Activated T-helper 2 cell treated with anti-CD3 and anti-CD28 coated beads, Interferon-gamma antibody, Interleukin-2, Interleukin-4, amounts not matched to agents 10 μg/mL and 5 μg/mL and 100 μg/mL, durations not matched to agents 14 hours and 24 hours and 36 hours (primary cell): Measurements from ENCODE around the gene PPP2R2D. TPM values are rescaled to one million over a fixed set of nuclear protein-coding genes. Genes with fewer than 3 reads are reported as not detected.
"Not testable (repeated sequence)": the region's sequence is repeated elsewhere in the genome, so short reads cannot be mapped to it uniquely, and the experiment has no call there.

Source experiments
- DNase-seq: peaks from one replicate; pipeline ENCODE4 v3.0.0; 2021; ENCODE audit warnings: low spot score
- H3K27ac Mint-ChIP-seq: one replicate; pipeline ENCODE4 v1.8.0; 2021; ENCODE audit warnings: mixed read lengths
- H3K27me3 Mint-ChIP-seq: one replicate; pipeline ENCODE4 v1.8.0; 2021; ENCODE audit warnings: low read depth, mixed read lengths
- H3K36me3 Mint-ChIP-seq: one replicate; pipeline ENCODE4 v1.8.0; 2021; ENCODE audit warnings: low read depth, mixed read lengths
- H3K4me1 Mint-ChIP-seq: one replicate; pipeline ENCODE4 v1.8.0; 2021; ENCODE audit warnings: low read depth, mixed read lengths
- H3K4me3 Mint-ChIP-seq: one replicate; pipeline ENCODE4 v1.8.0; 2021; ENCODE audit warnings: low read depth, mild to moderate bottlenecking, moderate library complexity, mixed read lengths
- H3K9me3 Mint-ChIP-seq: one replicate; pipeline ENCODE4 v1.8.0; 2021; ENCODE audit warnings: mixed read lengths
- intact Hi-C: fragments of 100-400 bp; cut with micrococcal nuclease; formaldehyde crosslinking; loops from one replicate; pipeline ENCODE4 v1.15.1; 2023
- total RNA-seq: library from RNA; stranded (reverse); gene quantifications from 2 replicates; pipeline ENCODE4 v1.2.3, GENCODE V29; 2022

PPP2R2D gene
- total RNA-seq, 1 donor from 2014 or later: 32.0 TPM

DNA sequence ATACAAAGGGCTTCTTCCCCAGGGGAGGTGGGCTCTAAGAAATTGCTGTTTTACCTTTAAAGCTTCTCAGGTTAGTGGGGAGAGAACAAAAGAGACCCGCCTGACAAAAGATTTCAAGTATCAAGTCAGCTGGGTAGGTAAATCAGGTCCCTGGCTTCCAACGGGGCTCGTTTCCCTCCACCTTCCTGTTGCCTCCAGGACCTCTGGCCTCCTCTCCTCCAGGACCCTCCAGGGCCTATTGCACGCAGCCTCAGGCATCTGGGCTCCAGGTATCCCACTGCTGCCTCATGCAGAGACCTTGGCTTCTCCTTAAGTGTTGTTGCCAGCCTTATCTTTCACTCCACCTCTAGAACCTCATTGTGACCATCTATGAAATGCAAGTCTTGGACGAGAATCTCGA, 78.0 kb downstream of the PPP2R2D start:
- Mint-ChIP-seq H3K4me3 (peak overlapping the region; percentile 83), H3K4me1 (peaks cover 66% of the 10 kb centered on the region), H3K27me3 (peaks cover 8% of the 10 kb centered on the region), H3K36me3 (peaks cover 63% of the 10 kb centered on the region), H3K9me3 (no peaks in the 10 kb centered on the region), H3K27ac (peak overlapping the region; percentile 28)
- DNase-seq: no peak
- intact Hi-C loops: no loop called here

DNA sequence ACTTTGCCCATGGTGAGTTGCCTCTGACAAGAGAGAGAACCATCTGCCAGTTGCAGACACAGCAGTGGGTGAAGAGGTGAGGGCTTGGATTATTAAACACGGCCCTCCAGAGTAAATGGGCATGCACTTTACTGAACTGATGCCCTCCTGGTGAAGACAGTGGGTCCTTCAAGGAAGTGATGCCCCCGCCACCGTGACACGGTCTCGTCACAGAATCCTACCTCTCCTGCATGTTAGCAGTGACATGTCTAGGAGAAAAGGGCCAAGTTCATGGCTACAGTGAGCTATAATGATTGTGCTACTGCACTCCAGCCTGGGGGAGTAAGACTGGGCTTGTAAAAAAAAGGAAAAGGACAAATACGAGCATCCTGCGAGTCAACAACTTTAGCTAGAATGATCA, 78.5 kb downstream of the PPP2R2D start:
- H3K36me3 Mint-ChIP-seq: peaks cover 60% of the 10 kb centered on the region
- peaks cover 8% of the 10 kb centered on the region for H3K27me3 Mint-ChIP-seq
- H3K4me1 Mint-ChIP-seq: peaks cover 62% of the 10 kb centered on the region
- intact Hi-C loops: no loop called here
- H3K4me3 Mint-ChIP-seq: peak overlapping the region; percentile 83
- H3K27ac Mint-ChIP-seq: peak overlapping the region; percentile 61
- H3K9me3 Mint-ChIP-seq: no peaks in the 10 kb centered on the region
- no peak for DNase-seq

DNA sequence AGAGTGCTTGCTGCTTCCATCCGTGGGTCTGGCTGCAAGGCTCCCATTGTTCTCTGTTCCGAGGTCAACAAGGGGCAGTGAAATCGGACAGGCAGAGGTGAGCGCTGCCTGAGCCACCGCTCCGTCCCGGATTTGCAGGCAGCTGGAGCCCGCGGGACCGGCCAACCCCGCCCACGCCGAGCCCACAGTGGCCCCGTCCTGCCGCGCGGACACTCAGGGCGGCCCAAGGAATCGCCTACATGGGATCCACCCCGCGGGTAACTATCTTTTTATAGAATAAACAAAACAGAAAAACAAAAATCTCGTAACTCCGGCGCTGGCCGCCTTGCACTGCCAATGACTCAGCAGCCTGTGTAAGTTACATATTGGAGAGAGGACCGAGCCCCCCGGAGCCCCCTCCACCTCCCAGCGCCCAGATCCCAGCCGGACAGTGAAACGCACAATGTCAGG, 79.0 kb downstream of the PPP2R2D start:
- Mint-ChIP-seq H3K4me1 (peaks cover 57% of the 10 kb centered on the region), H3K36me3 (peaks cover 61% of the 10 kb centered on the region), H3K9me3 (no peaks in the 10 kb centered on the region), H3K4me3 (peak overlapping the region; percentile 83), H3K27me3 (peaks cover 8% of the 10 kb centered on the region), H3K27ac (peak overlapping the region; percentile 61)
- DNase-seq: no peak
- intact Hi-C loops: no loop called here

DNA sequence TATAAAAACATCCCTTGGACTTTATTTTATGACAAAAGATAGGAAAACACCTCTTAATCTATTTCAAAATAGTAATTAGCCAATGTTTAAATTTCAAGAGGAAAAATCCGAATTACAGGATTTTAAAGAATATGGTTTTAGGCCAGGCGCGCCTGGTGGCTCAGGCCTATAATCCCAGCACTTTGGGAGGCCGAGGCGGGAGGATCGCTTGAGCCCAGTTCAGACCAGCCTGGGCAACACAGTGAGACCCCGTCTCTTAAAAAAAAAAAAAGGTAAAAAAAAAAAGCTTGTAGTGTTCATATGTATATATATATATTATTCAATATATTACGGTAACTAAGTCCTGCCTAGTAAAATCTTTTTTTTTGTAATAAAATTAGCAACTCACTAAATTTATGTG, 79.5 kb downstream of the PPP2R2D start:
- H3K27ac Mint-ChIP-seq: peak overlapping the region; percentile 42

DNA sequence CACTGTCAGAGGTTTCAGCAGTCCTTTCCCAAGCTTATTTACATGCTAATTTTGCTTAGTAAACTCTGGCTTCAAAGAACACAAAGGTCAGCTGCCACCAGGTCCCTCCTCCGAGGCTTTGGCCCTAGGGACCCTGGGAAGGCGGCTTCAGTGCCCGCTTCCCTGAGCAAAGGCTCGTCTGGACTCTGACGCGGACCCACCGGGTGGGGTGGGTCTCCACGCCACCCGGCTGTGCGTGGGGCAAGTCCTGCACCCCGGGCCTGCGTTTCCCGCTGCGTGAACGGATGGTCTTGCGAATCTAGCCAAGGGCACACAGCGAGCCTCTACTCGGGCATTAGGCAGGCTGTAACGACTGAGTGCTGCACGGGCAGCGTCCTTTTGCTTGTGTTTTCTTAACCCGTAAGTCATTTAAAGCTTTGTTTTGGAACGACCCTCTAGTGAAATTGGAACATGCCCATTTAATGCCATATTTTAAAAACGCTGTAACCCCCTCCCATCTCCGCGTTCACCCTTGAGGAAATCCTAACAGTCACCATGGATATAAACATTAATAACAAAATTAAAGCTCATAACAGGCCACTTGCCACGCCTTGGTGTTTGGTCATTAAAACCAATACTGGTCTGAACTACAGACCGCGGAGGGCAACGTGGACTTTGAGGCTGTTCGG, 80.1 kb downstream of the PPP2R2D start:
- Mint-ChIP-seq H3K4me1 (peaks cover 47% of the 10 kb centered on the region), H3K36me3 (peaks cover 55% of the 10 kb centered on the region), H3K27me3 (peaks cover 10% of the 10 kb centered on the region), H3K4me3 (peak overlapping the region; percentile 90), H3K9me3 (peaks cover 2% of the 10 kb centered on the region), H3K27ac (peak overlapping the region; percentile 49)
- intact Hi-C loops: loop anchor here (1.0 kb wide), 1 partner anchor 9 kb away; no protein-coding TSS in a partner anchor
- no peak for DNase-seq

More for the DNA sequence above, 79.5 kb downstream of the PPP2R2D start:
- intact Hi-C loops: no loop called here
- Mint-ChIP-seq H3K9me3 (no peaks in the 10 kb centered on the region), H3K36me3 (peaks cover 58% of the 10 kb centered on the region), H3K4me3 (peak overlapping the region; percentile 90), H3K27me3 (peaks cover 8% of the 10 kb centered on the region), H3K4me1 (peaks cover 52% of the 10 kb centered on the region)
- DNase-seq: no peak

DNA sequence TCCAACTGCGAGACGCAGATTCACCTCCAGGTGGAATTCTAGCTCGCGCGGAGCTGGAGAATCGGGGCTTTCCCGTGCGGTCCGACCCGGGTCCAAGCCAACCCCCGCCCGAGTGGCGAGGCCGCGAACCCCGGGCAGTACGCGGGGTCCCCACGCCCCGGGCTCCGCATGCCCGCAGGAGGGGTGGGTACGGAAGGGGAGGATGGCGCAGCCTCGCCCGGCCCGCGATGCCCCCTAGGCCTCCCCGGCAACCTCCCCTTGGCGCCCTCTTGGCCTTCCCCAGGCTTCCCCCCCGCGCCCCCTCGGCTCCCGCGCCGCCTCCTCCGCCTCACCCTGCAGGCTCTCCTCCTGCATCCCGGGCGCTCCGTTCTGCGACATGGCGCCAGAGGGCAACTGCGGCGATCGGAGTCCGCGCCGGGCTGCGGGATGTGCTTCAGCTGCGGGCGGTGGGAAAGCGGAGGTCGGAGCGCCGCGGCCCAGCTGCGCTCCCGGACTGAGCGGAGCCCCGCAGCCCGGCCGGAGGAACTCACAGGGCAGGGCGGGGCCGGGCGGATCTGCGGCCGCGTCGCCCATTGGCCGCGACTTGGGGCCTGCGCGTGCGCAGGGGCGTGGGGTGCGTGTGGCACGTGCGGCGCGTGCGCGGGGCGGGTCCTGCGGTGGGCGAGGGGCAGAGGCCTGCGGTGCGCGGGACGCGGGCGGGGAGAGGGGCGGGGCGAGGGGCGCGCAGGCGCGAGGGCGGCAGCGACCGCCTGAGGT, 80.8 kb downstream of the PPP2R2D start, which contains the start of gene BNIP3:
Gene BNIP3, minus strand, starts transcription at position 495 of the 756 bp plus-strand sequence. Its CDS starts 117 bp downstream, at position 378.
- intact Hi-C loops: loop anchor here (1.0 kb wide), 2 partner anchors 9 to 81 kb away; no protein-coding TSS in a partner anchor
- Mint-ChIP-seq H3K27me3 (peaks cover 12% of the 10 kb centered on the region), H3K27ac (peak within 1 kb of the TSS; percentile 49), H3K4me1 (peaks cover 40% of the 10 kb centered on the region), H3K9me3 (peaks cover 4% of the 10 kb centered on the region), H3K36me3 (peaks cover 50% of the 10 kb centered on the region), H3K4me3 (peak within 1 kb of the TSS; percentile 90)
- DNase-seq: peak; percentile 90

DNA sequence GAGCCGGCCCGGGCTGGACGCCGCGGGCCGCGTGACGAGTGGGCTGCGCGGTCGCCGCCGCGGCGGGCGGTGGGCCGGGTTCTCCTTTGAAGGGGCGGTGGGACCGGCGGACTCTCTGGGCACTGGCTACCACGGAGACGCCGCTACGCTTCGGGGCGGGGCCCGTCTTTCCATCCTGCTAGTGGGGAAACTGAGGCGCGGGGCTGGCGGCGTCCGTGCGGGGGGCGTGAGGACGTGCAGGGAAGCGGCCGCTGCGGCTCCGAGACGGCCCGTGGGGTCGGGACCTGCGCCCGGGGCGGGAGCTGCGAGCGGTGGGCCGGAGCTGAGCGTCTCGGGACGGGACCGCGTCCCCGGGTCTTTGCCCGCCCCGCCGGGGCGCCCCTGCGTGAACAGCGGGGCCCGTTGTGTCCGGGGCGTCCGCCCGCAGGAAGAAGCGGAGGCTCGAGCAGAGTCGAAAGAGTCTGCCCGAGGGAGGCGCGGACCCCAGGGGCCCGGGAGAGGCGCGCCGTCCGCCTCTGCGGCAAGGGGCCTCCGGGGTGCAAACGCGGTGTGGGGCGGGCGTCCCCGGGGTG, 81.5 kb downstream of the PPP2R2D start:
- Mint-ChIP-seq H3K27ac (no peak overlapping the region), H3K27me3 (peaks cover 12% of the 10 kb centered on the region), H3K4me3 (peak overlapping the region; percentile 72), H3K9me3 (peaks cover 4% of the 10 kb centered on the region), H3K4me1 (peaks cover 33% of the 10 kb centered on the region), H3K36me3 (peaks cover 45% of the 10 kb centered on the region)
- DNase-seq: no peak
- intact Hi-C loops: loop anchor here (1.0 kb wide), 1 partner anchor 82 kb away; no protein-coding TSS in a partner anchor

DNA sequence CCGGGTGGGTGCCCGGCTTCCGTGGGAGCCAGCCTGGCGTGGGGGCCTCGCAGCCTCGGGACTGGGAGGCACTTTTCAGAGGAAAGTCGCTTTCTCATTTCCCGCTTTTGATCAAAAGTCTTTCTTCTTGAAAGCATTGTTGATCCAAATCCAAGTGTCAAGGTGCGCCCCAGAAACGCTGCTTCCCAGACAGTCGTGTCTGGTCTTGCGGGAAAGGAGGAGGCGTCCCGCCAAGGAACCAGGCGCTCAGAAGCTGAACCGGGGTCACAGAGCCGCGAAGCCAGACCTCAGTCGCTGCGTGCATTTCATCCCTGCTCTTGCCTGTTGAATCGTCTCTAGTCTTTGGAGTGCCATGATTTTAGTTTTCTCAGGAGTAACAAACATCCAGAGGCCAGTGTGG, 82.0 kb downstream of the PPP2R2D start:
- no peak overlapping the region for H3K27ac Mint-ChIP-seq
- H3K4me3 Mint-ChIP-seq: peak overlapping the region; percentile 71
- peaks cover 28% of the 10 kb centered on the region for H3K4me1 Mint-ChIP-seq
- no peak for DNase-seq
- H3K27me3 Mint-ChIP-seq: peaks cover 12% of the 10 kb centered on the region
- intact Hi-C loops: loop anchor here (1.0 kb wide), 1 partner anchor 82 kb away; no protein-coding TSS in a partner anchor
- H3K36me3 Mint-ChIP-seq: peaks cover 39% of the 10 kb centered on the region
- H3K9me3 Mint-ChIP-seq: peaks cover 4% of the 10 kb centered on the region

DNA sequence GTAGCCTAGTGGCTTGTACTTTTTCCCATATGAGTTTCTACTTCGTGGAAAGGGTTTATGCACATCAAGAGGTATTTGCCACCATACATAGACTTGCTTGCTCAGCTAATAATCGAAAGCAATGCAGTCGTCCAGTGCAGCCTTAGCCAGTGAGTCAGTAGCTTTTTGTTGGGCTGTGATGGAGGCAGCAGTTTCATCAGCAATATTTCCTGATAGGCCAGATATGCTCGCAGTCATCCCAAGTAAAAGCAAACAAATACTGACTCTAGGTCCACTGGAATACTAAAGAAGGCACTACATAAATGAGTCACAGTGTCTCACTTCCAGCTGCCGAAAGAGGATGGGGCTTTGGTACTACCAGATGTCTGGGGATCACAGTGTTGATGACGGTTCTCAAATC, 83.0 kb downstream of the PPP2R2D start:
- Mint-ChIP-seq H3K9me3 (peaks cover 4% of the 10 kb centered on the region), H3K27me3 (peaks cover 12% of the 10 kb centered on the region), H3K4me1 (peaks cover 20% of the 10 kb centered on the region), H3K4me3 (no peak overlapping the region), H3K36me3 (peaks cover 32% of the 10 kb centered on the region), H3K27ac (no peak overlapping the region)
- DNase-seq: no peak
- intact Hi-C loops: no loop called here

DNA sequence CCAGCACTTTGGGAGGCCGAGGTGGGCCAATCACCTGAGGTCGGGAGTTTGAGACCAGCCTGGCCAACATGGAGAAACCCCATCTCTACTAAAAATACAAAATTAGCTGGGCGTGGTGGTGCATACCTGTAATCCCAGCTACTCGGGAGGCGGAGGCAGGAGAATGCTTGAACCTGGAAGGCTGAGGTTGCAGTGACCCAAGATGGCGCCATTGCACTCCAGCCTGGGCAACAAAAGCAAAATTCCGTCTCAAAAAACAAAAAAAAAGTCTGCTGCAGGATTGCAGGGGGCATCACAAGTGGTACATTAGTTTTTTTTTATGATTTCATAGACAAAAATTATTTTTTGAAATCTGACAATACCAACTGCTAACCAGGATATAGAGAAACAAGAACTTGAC, 86.0 kb downstream of the PPP2R2D start:
- H3K27me3 Mint-ChIP-seq: peaks cover 12% of the 10 kb centered on the region
- intact Hi-C loops, H3K9me3 Mint-ChIP-seq, DNase-seq, H3K4me1 Mint-ChIP-seq, H3K4me3 Mint-ChIP-seq, H3K27ac Mint-ChIP-seq: not testable (repeated sequence)
- peaks cover 14% of the 10 kb centered on the region for H3K36me3 Mint-ChIP-seq

DNA sequence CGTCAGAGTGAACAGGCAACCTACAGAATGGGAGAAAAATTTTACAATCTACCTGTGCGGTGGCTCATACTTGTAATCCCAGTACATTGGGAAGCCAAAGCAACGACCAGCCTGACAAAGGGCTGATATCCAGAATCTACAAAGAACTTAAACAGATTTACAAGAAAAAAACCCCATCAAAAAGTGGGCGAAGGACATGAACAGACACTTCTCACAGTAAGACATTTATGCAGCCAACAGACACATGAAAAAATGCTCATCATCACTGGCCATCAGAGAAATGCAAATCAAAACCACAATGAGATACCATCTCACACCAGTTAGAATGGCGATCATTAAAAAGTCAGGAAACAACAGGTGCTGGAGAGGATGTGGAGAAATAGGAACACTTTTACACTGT, 86.5 kb downstream of the PPP2R2D start:
- H3K4me3 Mint-ChIP-seq, H3K4me1 Mint-ChIP-seq, intact Hi-C loops, H3K27ac Mint-ChIP-seq, H3K9me3 Mint-ChIP-seq, DNase-seq: not testable (repeated sequence)
- H3K36me3 Mint-ChIP-seq: peaks cover 14% of the 10 kb centered on the region
- H3K27me3 Mint-ChIP-seq: peaks cover 12% of the 10 kb centered on the region

DNA sequence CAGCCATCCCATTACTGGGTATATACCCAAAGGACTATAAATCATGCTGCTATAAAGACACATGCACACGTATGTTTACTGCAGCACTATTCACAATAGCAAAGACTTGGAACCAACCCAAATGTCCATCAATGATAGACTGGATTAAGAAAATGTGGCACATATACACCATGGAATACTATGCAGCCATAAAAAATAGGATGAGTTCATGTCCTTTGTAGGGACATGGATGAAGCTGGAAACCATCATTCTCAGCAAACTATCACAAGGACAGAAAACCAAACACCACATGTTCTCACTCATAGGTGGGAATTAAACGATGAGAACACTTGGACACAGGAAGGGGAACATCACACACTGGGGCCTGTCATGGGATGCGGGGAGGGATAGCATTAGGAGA, 87.0 kb downstream of the PPP2R2D start:
- H3K4me1 Mint-ChIP-seq, H3K27ac Mint-ChIP-seq, intact Hi-C loops, H3K9me3 Mint-ChIP-seq, DNase-seq, H3K4me3 Mint-ChIP-seq: not testable (repeated sequence)
- peaks cover 14% of the 10 kb centered on the region for H3K36me3 Mint-ChIP-seq
- H3K27me3 Mint-ChIP-seq: peaks cover 13% of the 10 kb centered on the region
